Dermis microvascular lymphatic vessel endothelial cell (primary cell): Measurements from ENCODE around the gene USP9X. TPM values are rescaled to one million over a fixed set of nuclear protein-coding genes. Genes with fewer than 3 reads are reported as not detected.
"Not testable (repeated sequence)": the region's sequence is repeated elsewhere in the genome, so short reads cannot be mapped to it uniquely, and the experiment has no call there.

Experiments
- DNase-seq, 2 donors: peaks; one replicate each; pipeline versions ENCODE4 v3.0.0 to v3.0.0-alpha.2; 2010; ENCODE audit warnings: low read depth in 2 of 2
- total RNA-seq: library from RNA; depleted of rRNA; stranded (reverse); fragments of >200 nt; gene quantifications from 2 replicates; pipeline ENCODE4 v1.2.1, GENCODE V29; 2014

The USP9X gene, protein sequence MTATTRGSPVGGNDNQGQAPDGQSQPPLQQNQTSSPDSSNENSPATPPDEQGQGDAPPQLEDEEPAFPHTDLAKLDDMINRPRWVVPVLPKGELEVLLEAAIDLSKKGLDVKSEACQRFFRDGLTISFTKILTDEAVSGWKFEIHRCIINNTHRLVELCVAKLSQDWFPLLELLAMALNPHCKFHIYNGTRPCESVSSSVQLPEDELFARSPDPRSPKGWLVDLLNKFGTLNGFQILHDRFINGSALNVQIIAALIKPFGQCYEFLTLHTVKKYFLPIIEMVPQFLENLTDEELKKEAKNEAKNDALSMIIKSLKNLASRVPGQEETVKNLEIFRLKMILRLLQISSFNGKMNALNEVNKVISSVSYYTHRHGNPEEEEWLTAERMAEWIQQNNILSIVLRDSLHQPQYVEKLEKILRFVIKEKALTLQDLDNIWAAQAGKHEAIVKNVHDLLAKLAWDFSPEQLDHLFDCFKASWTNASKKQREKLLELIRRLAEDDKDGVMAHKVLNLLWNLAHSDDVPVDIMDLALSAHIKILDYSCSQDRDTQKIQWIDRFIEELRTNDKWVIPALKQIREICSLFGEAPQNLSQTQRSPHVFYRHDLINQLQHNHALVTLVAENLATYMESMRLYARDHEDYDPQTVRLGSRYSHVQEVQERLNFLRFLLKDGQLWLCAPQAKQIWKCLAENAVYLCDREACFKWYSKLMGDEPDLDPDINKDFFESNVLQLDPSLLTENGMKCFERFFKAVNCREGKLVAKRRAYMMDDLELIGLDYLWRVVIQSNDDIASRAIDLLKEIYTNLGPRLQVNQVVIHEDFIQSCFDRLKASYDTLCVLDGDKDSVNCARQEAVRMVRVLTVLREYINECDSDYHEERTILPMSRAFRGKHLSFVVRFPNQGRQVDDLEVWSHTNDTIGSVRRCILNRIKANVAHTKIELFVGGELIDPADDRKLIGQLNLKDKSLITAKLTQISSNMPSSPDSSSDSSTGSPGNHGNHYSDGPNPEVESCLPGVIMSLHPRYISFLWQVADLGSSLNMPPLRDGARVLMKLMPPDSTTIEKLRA (N-terminal part only)
- total RNA-seq: 123 and 137 TPM in 2 replicates

DNA sequence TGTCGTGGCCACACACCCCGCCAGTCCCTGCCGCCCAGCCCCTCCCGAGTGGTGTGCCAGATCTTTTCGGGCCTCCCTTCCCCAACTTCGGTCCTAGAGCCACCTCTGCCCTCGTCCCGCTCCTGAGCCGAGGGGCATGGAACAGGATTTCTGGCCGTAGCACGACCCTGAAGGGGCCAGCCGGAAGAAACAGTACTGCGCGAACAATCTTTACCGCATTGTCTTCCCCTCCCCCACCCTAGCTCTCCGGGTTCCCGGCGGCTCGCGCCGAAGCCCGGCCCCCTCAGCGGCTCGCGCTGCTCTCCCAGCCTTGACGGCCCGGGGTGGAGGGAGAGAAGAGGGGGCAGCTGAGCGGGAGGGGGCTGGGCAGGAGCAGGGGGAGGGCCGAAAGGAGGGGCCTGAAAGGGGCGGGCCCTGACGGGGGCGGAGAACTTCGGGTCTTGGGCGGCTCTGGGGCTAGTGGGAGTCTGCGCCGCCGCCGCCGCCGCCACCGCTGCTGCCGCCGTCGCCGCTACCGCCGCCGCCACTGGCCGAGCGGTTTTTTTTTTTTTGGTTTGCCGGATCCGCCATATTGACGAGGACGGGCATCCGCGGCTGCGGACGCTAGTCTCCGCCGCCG lies at the start of gene USP9X:
TSS of gene USP9X (plus strand) at position 553 of the 619 bp plus-strand sequence. CDS start 38,184 bp downstream, outside the sequence.
- DNase-seq: peak; percentile 78 to 87

- no peak for DNase-seq
These were observed 49.7 kb upstream of the USP9X start for GRCh38 chrX:41035582-41035981.

GRCh38 chrX:41036668-41037326 lies 48.4 kb upstream of the USP9X start:
- DNase-seq: no peak

DNA sequence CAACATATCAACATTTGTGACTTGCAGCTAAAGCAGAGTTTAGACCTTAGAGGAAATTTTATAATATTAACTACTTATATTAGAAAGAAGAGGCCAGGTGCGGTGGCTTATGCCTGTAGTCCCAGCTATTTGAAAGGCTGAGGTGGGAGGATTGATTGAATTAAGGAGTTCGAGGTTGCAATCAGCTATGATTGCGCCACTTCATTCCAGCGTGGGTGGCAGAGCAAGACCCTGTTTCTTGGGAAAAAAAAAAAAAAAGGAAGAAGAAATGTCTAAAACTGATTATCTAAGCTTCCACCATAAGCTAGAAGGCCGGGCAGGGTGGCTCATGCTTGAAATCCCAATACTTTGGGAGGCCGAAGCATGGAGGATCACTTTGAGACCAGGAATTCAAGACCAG lies 42.0 kb upstream of the USP9X start:
- DNase-seq: no peak

GRCh38 chrX:41043674-41044345 lies 41.4 kb upstream of the USP9X start:
- DNase-seq: peak in 1 of 2 donors; percentile 55

DNA sequence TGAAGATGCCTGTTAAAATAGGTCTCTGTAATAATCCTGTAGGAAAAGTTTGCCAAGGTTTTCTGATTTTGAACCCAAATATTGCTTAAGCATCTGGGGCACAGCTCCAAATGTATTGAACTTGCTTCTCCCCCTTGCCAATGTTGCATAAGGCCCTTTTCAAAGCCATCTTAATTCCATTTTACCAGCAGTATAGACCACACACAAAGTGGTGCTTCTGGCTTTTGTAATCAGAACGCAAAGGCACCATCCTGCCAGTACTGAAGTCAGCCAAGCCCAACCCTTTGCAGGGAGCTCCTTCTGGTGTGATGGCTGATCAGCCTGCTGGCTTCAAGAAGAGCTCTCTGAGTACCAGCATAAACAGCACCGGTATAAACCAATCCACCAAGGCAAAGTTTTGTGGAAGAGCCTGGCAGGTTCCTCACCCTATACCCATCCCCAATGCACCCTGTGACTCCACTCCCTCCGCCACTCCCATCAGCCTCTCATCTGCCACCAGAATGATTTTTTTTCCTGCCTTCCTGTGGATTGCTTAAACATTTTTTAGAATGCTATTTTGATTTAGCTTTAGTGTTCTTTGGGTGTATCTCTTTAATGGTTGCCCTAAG lies 39.2 kb upstream of the USP9X start:
- peak in 1 of 2 donors; percentile 5 for DNase-seq

GRCh38 chrX:41047878-41048534 lies 37.2 kb upstream of the USP9X start:
- no peak for DNase-seq

DNA sequence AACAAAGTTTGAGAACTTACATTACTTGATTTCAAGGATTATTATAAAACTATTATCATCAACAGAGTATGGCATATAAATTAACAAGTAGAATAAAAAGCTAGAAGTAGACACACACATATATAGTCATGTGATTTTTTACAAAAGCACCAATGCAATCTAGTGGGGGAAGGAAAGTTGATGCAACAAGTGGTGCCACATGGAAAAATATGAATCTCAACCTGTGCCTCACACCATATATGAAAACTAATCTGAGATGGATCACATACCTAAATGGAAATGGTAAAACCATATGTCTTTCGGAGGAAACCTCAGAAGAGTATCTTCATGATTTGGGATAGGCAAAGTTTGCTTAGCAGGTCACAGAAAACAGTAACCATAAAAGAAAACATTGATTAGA lies 34.9 kb upstream of the USP9X start:
- DNase-seq: no peak

DNA sequence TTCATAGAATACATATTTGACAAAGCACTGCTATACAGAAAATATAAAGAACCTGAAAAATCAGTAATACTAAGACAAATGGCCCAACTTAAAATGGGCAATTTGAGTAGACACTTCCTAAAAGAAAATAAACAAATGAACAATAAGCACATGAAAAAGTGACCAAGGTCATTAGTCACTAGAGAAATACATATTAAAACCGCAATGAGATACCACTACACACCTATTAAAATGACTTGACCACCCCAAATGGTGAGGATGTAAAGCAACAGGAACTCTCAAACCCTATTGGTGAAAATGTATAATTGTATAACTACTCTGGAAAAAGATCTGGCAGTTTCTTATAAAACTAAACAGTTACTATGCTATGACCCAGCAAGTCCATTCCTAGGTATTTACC lies 34.0 kb upstream of the USP9X start:
- no peak for DNase-seq

DNA sequence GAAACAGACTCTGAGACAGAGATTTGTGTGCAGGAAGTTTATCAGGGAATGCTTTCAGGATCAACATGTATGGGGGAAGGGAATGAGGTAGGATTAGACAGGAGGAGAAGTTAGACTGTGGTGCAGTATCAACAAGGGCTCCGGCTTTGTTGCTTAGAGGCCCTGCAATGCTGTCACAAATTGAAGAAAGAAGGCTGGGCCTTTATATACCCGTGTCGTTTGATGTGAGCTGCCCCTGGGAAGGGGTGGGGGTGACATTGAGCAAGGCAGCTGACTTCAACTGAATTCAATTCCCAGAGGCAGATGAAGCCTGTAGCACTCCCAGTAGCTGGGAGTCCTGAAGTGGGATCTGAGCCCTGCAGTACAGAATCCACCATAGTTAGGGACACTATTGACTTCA lies 29.5 kb upstream of the USP9X start:
- DNase-seq: no peak

DNA sequence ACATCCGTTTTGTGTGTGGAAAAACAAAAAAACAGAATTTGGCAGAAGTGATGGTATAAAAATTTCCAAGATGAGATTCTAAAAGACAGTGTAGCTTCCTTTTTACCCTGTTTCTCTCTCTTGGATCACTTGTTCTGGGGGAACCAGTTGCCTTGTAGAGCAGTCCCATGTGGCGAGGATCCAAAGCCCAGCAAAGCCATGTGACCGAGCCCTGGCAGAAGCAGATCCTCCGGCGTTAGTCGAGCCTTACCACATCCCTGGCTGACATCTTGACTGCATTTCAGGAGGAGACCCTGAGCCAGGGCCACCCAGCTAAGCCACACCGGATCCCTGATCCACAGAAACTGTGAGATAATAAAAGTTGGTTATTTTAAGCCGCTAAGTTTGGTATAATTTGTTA lies 22.0 kb upstream of the USP9X start:
- not testable (repeated sequence) for DNase-seq

GRCh38 chrX:41064018-41064417 lies 21.2 kb upstream of the USP9X start:
- no peak for DNase-seq

- DNase-seq: no peak
These were observed 18.9 kb upstream of the USP9X start for GRCh38 chrX:41066391-41066790.

- DNase-seq: no peak
These were observed 18.3 kb upstream of the USP9X start for GRCh38 chrX:41066969-41067368.

GRCh38 chrX:41067721-41068120 lies 17.5 kb upstream of the USP9X start:
- DNase-seq: no peak

- DNase-seq: no peak
These were observed 8.5 kb upstream of the USP9X start for GRCh38 chrX:41076742-41077141.

DNA sequence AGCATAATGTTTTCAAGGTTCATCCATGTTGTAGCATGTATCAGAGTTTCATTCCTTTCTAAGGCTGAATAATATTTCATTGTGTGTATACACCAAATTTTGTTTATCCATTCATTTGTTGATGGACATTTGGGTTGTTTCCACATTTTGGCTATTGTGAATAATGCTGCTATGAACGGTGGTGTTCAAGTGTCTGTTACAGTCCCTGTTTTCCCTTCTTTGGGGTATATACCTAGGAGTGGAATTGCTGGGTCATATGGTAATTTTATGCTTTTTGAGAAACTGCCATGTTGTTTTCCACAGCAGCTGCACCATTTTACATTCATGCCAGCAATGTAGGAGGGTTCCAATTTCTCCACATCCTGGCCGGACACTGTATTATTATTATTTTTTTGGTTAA lies 3.4 kb upstream of the USP9X start:
- no peak for DNase-seq

DNA sequence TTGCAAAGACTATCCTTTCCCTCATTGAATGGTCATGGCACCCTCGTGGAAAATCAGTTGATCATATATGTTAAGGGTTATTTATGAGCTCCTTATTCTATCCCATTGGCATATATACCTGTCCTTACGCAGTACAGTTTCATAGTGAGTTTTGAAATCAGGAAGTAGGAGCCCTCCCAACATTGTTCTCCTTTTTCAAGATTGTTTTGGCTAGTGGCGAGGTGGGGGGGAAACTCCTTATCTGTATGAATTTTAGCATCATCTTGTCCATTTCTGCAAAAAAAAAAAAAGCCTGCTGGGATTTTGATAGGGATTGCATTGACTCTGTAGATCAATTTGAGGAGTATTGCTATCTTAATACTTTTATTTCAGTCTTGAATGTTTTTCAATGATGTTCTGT lies 2.5 kb upstream of the USP9X start:
- DNase-seq: no peak

DNA sequence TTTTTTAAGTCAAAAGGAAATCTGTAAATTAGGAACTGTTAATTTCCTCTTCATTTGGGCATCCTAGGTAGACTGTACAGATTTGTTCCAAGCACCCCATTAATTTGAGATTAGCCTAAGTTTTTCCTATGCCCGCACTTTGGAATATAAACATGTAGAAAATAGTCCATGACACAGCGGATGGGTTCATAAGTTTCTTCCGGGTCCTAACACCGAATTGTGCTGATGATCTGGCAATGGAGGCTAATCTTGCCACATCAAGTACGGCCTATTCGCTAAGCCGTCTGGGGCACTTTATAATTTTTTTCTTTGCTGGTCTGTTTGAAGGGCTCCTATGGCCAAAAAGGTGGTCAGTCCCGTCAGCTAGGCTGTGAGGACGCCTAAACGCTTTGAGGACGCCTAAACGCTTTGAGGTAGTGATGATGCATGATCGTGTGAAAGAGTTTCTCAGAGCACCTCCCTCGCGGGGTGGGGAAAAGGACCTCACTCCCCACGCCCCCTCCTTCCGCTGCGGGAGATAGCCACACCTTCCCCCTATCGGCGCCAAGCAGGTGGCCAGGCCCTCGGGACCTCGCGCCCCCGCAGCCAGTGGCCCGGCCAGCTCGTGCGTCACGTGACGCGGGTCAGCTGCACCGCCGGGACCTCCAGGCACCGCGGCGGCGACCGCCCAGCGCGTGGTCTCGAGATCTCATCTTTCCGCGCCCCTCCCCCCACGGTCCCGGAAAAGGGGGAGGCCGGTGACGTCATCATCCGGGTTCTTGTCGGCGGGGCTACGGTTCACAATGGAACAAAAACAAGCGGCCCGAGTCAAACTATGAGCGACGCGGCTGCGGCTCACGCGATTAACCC lies 977 bp upstream of the USP9X start:
- DNase-seq: peak; percentile 94 to 96
